NT2/D1 (cell line): ENCODE results near the gene SLC37A4.
"Not testable (repeated sequence)": the region's sequence is repeated elsewhere in the genome, so short reads cannot be mapped to it uniquely, and the experiment has no call there.

Source experiments
- DNase-seq: peaks from one replicate; pipeline ENCODE4 v3.0.0-alpha.2; 2011; ENCODE audit warnings: low read depth, low spot score
- H3K27me3 ChIP-seq: 2 replicates; pipeline ENCODE4 v1.6.0; 2011; ENCODE audit warnings: mild to moderate bottlenecking; ENCODE audit not compliant: insufficient read length, insufficient read depth
- H3K36me3 ChIP-seq: 2 replicates; pipeline ENCODE4 v1.6.1; 2011; ENCODE audit warnings: mild to moderate bottlenecking, low read length, mixed read lengths; ENCODE audit not compliant: insufficient read depth, insufficient read length
- H3K4me1 ChIP-seq: 2 replicates; pipeline ENCODE4 v1.5.1; 2011; ENCODE audit not compliant: insufficient read depth, insufficient read length
- H3K4me3 ChIP-seq: 2 replicates; pipeline ENCODE4 v1.5.1; 2011; ENCODE audit warnings: low read depth; ENCODE audit not compliant: insufficient read length
- H3K9ac ChIP-seq: 2 replicates; pipeline ENCODE4 v1.6.0; 2011; ENCODE audit warnings: low read depth; ENCODE audit not compliant: insufficient read length
- H3K9me3 ChIP-seq: 2 replicates; pipeline ENCODE4 v1.5.1; 2011; ENCODE audit warnings: mild to moderate bottlenecking, low read length; ENCODE audit not compliant: insufficient read depth
- SUZ12 ChIP-seq: IDR thresholded peaks from 2 replicates; pipeline ENCODE4 v1.6.1; 2011; ENCODE audit not compliant: insufficient read length, insufficient read depth; ENCODE audit errors: extremely low read depth
- YY1 ChIP-seq: IDR thresholded peaks from 2 replicates; pipeline ENCODE4 v1.6.1; 2011; ENCODE audit not compliant: insufficient read length, insufficient read depth
- ZNF274 ChIP-seq: IDR thresholded peaks from 2 replicates; pipeline ENCODE4 v1.6.1; 2011; ENCODE audit warnings: mild to moderate bottlenecking, low read depth, low read length

SLC37A4 gene

GRCh38 chr11:118998388-118998717, 32.3 kb downstream of the SLC37A4 start:
- no peak for DNase-seq
- TF ChIP-seq YY1, result no peak
- TF ChIP-seq ZNF274, result no peak
- no peak for TF ChIP-seq SUZ12
- H3K4me1 ChIP-seq, result peaks cover 6% of the 10 kb centered on the region
- H3K9me3 ChIP-seq, result no peaks in the 10 kb centered on the region; the same call in 1 of the 2 replicates
- no peaks in the 10 kb centered on the region for H3K27me3 ChIP-seq
- H3K9ac ChIP-seq, result peak overlapping the region; percentile 93
- H3K36me3 ChIP-seq, result peaks cover 41% of the 10 kb centered on the region
- peak overlapping the region; percentile 96 for H3K4me3 ChIP-seq

GRCh38 chr11:118997627-118998387, 32.9 kb downstream of the SLC37A4 start, which contains the start of gene CENATAC:
CENATAC (plus strand) TSS chr11:118998138; CDS start chr11:118998198, 60 bp downstream.
- H3K36me3 ChIP-seq, result peaks cover 36% of the 10 kb centered on the region
- peak within 1 kb of the TSS; percentile 96 for H3K4me3 ChIP-seq
- peak within 1 kb of the TSS; percentile 93 for H3K9ac ChIP-seq
- peaks cover 5% of the 10 kb centered on the region; the same call in 1 of the 2 replicates for H3K9me3 ChIP-seq
- peaks cover 6% of the 10 kb centered on the region for H3K4me1 ChIP-seq
- no peak for TF ChIP-seq ZNF274
- no peak for TF ChIP-seq YY1
- no peak for TF ChIP-seq SUZ12
- DNase-seq, result peak; percentile 87
- no peaks in the 10 kb centered on the region for H3K27me3 ChIP-seq

- Histone ChIP-seq H3K4me1 (peaks cover 6% of the 10 kb centered on the region), H3K9me3 (peaks cover 12% of the 10 kb centered on the region; the same call in 1 of the 2 replicates), H3K9ac (peak overlapping the region; percentile 93), H3K27me3 (no peaks in the 10 kb centered on the region), H3K4me3 (peak overlapping the region; percentile 80), H3K36me3 (peaks cover 36% of the 10 kb centered on the region)
- no peak for DNase-seq
- TF ChIP-seq ZNF274, result no peak
- TF ChIP-seq YY1, result no peak
- TF ChIP-seq SUZ12, result no peak
These were observed 33.6 kb downstream of the SLC37A4 start for GRCh38 chr11:118996926-118997626.

GRCh38 chr11:118991486-118992038, 39.1 kb downstream of the SLC37A4 start:
- H3K4me3 ChIP-seq, DNase-seq, H3K27me3 ChIP-seq, H3K9ac ChIP-seq, H3K4me1 ChIP-seq: not testable (repeated sequence)
- peaks cover 14% of the 10 kb centered on the region for H3K36me3 ChIP-seq
- H3K9me3 ChIP-seq, result peaks cover 12% of the 10 kb centered on the region; the same call in 1 of the 2 replicates

- H3K9me3 ChIP-seq, result peaks cover 12% of the 10 kb centered on the region; the same call in 1 of the 2 replicates
- H3K4me1 ChIP-seq, result peaks cover 7% of the 10 kb centered on the region
- no peak for TF ChIP-seq SUZ12
- no peak for TF ChIP-seq YY1
- no peak for TF ChIP-seq ZNF274
- no peak overlapping the region for H3K9ac ChIP-seq
- DNase-seq, result no peak
- no peak overlapping the region for H3K4me3 ChIP-seq
- no peaks in the 10 kb centered on the region for H3K36me3 ChIP-seq
- no peaks in the 10 kb centered on the region for H3K27me3 ChIP-seq
These were observed 42.4 kb downstream of the SLC37A4 start for GRCh38 chr11:118988280-118988679.

- Histone ChIP-seq H3K9ac (no peak overlapping the region), H3K9me3 (no peaks in the 10 kb centered on the region), H3K36me3 (no peaks in the 10 kb centered on the region)
These were observed 45.9 kb downstream of the SLC37A4 start for GRCh38 chr11:118984825-118985224.

GRCh38 chr11:118984337-118984736, 46.3 kb downstream of the SLC37A4 start:
- not testable (repeated sequence) for H3K9me3 ChIP-seq, H3K36me3 ChIP-seq, H3K4me3 ChIP-seq, H3K9ac ChIP-seq, DNase-seq, H3K27me3 ChIP-seq
- peaks cover 10% of the 10 kb centered on the region for H3K4me1 ChIP-seq

More at GRCh38 chr11:118984825-118985224, 45.9 kb downstream of the SLC37A4 start:
- TF ChIP-seq ZNF274 (no peak), SUZ12 (no peak), YY1 (no peak)
- no peak for DNase-seq
- H3K4me3 ChIP-seq, result no peak overlapping the region
- H3K4me1 ChIP-seq, result peaks cover 7% of the 10 kb centered on the region
- H3K27me3 ChIP-seq, result no peaks in the 10 kb centered on the region
